G401 (cell line): ENCODE data around the gene GBGT1. TPM values are rescaled to one million over a fixed set of nuclear protein-coding genes. Genes with fewer than 3 reads are reported as not detected.
A peak's percentile ranks its signal among the peaks of the same experiment; 100 is the strongest.

Source experiments
- DNase-seq: peaks from one replicate; pipeline ENCODE4 v3.0.0-alpha.2; 2015; ENCODE audit warnings: low spot score
- in situ Hi-C: cut with HindIII; loops from 2 replicates; pipeline ENCODE4 v1.10.0; 2016; ENCODE audit warnings: low sequenced_read_pairs, mixed read lengths
- total RNA-seq: library from RNA; depleted of rRNA; stranded (reverse); fragments of >200 nt; shearing (Covaris generic); gene quantifications from 2 replicates; pipeline ENCODE4 v1.2.3, GENCODE V29; 2014

GBGT1 gene
- total RNA-seq, 1 experiment from 2014 or later = not detected

GRCh38 chr9:133119103-133119845, 44.4 kb downstream of the GBGT1 start:
- DNase-seq = peak; percentile 53
- in situ Hi-C loops = no loop called here

DNA sequence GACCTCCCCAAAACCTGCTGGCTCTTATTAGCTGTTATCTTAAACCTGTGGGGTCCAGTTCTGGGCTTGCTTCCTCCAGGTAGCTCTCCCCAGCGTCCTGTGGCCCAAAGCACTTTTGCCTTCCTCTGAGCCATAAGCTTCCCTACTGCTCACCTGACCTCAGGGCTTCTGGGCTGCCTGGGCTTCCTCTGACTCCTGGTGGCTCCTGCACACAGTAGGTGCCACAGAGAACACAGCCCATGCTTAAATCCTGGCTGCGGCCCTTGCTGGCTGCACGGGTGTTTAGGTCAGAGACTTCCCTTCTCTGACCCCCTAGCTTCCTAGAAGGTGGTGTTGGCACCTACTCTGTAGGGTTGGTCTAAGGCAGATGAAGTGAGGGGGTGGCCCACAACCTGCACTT, 45.1 kb downstream of the GBGT1 start:
- peak; percentile 22 for DNase-seq
- in situ Hi-C loops = no loop called here

DNA sequence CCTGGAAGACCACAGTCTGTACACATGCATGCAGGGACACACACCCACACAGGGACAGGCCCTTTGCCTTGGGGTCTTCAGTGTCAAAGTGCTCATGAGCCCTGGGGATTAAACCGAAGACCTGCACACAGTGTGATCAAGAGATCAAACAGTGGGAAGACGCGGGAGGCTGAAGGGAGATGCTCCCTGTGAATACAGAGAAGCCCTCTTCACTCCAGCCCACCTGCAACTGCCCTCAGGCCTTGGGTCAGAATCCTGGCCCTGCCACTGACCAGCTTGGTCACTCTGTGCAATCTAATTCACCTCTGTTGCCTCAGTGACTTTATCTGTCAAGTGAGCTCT, 45.6 kb downstream of the GBGT1 start:
- in situ Hi-C loops = no loop called here
- no peak for DNase-seq

- in situ Hi-C loops = no loop called here
- peak; percentile 85 for DNase-seq
These were observed 46.2 kb downstream of the GBGT1 start for GRCh38 chr9:133117271-133118178.

DNA sequence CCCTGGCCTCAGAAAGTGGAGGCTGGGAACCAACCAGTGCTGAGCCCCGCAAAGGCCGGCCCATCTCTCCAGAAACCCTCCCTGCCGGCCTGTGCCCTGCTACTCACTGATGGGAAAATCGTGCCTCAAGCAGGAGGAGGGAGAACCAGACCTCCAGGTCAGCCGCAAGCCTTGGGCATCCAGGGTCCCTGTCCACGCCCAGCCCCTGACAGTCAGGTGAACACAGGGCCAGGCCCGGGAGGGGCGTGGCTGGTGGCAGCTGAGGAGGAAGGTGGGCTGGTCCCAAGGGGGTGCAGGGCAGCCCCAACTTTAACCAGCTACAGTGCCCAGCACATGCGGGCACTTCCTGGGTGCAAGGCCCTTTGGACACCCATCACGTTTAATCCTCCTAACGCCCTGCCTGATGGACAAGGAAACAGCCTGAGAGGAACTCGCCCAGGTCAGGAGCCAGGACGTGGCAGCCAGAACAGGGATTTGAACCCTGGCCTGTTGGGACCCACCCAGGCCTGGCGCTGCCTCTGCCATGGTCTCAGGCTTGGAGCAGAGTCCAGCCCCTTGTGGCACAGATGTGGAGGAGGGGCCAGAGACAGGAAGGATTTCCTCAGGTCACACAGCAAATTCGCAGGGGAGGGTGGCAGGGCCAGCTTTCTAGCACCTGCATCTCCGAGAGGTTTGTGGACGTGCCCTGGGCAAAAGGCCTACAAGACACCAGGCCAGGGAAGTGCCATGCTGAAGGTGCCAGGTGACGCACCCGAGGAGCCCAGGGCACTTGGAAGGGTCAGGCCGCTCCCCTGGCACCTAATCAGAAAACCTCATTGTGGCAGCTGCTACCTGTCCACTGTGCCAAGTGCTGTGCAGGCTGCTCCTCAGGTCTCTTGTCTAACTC, 47.1 kb downstream of the GBGT1 start:
- in situ Hi-C loops = no loop called here

GRCh38 chr9:133115604-133116345, 47.9 kb downstream of the GBGT1 start:
- DNase-seq = peak; percentile 58
- in situ Hi-C loops = no loop called here

More for the DNA sequence above, 47.1 kb downstream of the GBGT1 start:
- peak; percentile 81 for DNase-seq

GRCh38 chr9:133114886-133115603, 48.7 kb downstream of the GBGT1 start:
- DNase-seq = peak; percentile 34
- in situ Hi-C loops = no loop called here

DNA sequence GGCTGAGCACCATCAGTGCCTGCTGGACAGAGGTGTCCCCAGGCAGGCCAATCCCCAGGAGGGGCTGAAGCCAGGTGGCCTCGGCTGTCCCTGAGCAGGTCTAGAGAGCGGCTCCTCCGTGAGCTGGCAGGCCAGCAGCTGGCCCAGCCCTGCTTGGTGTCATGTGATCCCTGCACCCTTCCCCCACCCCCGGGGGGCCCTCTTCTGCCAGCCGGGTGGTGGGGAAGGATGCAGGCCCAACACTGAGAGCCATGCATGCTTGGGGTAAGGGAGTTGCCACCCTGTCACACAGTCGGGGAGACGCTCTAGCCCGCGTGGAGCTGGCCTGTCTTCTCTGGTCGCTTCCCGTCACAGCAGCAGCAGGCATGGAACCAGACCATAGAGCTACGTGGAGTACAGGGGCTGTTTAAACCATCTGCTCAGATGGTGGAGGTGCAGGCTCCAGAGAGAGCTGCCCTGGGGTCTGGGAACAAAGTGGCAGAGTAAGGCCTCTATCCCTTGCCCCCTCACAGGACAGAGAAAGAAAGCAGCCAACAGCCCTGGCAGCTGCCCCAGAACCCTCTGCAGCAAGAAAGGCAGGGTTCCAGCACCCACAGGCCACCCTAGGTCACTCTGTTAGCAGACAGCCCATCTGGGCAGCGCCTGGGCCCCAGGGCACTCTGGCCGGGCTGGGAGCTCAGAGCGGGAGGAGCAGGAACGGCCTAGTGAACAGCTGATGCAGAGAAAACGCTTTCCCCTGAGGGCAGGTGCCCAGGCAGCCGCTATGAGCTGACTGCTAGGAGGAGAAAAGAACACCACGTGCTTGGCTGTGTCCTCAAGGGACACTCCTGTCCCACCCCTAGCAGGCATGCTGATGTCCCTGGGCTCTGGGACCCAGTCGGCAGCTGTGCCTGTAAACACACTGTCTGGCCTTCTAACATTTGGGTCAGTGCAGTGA, 49.5 kb downstream of the GBGT1 start:
- peak; percentile 46 for DNase-seq
- in situ Hi-C loops = no loop called here

DNA sequence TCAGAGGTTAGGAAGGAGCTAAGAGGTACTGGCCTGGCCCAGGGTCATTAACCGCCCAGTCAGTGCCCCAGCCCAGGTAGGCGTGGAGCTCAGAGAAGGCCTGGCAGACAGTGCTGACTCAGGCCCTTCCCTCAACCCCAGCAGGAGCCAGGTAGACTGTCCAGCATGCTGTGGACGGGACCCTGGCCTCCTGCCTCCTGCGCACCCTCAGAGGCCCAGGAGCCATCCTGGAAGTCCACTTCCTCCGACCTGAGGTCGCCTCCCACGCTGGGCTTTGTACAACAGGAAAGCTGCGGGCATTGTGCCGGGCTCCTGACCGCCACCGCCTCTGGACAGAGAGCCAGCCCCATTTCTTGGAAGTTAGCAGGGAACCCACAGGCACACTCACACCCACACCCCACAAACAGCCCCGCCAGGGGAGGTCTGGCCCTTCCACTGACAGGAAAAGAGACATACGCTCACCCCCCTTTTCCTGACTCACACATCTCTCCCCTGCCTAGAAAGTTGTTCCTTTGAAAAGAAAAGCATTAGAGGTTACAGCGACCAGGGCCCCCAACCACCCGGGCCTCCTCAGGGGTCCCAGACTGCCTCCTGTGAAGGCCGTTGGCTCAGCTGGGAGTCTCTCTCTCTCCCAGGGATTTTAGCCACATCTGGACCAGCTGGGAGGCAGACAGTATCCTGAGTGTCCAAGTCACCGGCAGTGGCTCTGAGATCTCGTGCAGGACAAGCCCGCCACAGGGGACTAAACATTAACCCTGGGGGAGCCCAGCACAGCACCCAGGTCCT, 50.4 kb downstream of the GBGT1 start:
- in situ Hi-C loops = no loop called here
- DNase-seq = no peak

DNA sequence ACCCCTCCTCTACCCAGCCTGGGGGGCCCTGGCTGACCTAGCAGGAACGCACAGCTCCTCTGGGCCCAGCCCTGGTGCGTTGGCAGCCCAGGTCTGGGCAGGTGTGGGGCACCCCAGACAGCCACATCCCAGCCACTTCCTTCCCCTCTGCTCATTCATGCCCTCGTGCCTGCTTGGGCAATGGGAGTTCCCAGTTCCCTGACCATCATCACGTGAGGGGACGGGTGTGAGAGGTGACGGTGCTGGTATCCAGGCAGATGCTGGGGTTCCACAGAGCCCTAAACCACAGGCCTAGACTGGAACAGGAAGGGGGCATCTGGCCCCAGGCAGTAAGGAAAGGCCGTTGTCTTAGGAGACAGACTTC, 51.1 kb downstream of the GBGT1 start:
- in situ Hi-C loops = no loop called here
- DNase-seq = no peak

GRCh38 chr9:133111808-133112662, 51.7 kb downstream of the GBGT1 start:
- DNase-seq = no peak
- in situ Hi-C loops = no loop called here

DNA sequence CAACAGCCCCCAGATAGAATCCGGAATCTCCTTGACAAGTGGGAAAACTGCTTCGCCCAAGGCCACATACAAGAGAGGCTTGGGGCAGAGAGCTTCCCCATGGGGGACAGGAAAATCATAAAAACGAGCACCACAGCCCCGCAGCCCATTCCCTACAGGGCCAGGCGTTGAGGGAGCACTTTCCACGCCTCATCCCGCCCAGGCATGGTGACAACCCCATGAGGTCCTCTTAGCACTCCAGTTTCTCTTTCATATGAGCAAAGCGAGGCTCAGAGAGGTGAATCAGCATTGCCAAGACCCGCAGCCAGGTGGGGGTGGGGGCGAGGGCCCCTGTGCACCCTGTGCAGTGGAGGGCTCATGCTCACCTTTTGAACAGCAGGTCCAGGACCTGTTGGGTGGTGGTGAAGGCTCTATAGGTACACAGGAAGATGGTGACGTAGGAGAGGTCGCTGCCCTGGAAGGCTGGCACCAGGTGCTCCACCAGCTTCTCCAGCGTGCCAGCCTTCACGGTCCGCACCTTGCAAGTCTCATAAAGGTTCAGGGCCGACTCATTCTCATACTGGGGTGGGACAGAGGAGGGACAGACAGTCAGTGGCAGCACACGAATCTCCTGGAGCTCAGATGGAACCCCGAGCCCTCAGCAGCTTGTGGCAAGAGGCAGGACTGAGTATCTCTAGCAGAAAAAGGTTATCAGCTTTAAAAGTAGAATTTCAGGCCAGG, 53.6 kb downstream of the GBGT1 start:
- no peak for DNase-seq
- in situ Hi-C loops = no loop called here

DNA sequence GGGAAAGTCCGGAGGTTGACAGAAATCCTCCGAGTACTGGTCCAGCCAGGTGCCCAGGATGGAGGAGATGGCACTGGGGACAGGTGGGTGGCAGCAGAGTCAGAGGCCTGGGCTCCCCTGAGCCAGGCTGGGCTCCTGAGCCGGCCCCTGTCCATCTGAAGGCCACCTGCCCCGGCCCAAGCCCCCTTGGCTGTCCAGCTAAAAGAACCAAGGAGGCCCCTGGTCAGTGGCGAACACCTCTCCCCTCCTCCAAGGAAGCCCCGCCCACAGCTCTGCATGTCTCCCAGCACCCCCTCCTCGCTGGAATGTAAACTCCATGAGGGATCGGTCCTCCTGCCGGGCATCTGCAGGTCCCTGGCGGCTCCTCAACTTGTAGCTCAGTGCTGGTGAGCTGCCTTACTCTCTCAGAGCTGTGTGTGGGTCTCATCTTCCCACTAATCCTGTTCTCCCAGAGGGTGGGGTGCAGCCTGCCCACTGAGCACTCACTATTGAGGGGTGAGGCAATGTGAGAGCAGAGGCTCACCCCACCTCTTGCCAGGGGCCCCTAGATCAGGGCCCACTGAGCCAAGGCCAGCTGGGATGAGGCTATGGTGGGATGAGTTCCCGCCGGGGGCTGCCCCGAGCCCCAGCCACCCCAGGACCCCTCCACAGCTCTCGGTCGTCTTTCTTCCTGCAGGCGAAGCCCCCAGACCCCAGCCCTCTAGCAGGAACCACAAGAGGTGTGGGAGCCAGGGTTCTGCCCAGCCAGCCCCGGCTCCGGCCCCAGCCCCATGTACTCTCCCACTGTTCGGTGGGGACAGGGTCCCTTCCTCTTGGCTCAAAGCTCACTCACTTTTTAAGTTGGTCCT, 54.7 kb downstream of the GBGT1 start:
- DNase-seq = no peak
- in situ Hi-C loops = no loop called here
